ENCODE measurements around the gene KANSL1L.
"Not testable (repeated sequence)": the region's sequence is repeated elsewhere in the genome, so short reads cannot be mapped to it uniquely, and the experiment has no call there.

KANSL1L gene

GRCh38 chr2:210188190-210188589 is 17.0 kb upstream of the KANSL1L start:
- DNase-seq (ENCODE audit: low spot score): no peak
- no peak for TF ChIP-seq CTCF (IDR thresholded peaks at IDR 0.05; ENCODE audit: extremely low read depth, missing control alignments)

DNA sequence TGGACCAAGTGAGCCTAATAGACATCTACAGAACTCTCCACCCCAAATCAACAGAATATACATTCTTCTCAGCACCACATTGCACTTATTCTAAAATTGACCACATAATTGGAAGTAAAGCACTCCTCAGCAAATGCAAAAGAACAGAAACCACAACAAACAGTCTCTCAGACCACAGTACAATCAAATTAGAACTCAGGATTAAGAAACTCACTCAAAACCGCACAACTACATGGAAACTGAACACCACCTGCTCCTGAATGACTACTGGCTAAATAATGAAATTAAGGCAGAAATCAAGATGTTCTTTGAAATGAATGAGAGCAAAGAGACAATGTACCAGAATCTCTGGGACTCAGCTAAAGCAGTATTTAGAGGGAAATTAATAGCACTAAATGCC is 12.7 kb upstream of the KANSL1L start:
- DNase-seq (ENCODE audit: low spot score): not testable (repeated sequence)

DNA sequence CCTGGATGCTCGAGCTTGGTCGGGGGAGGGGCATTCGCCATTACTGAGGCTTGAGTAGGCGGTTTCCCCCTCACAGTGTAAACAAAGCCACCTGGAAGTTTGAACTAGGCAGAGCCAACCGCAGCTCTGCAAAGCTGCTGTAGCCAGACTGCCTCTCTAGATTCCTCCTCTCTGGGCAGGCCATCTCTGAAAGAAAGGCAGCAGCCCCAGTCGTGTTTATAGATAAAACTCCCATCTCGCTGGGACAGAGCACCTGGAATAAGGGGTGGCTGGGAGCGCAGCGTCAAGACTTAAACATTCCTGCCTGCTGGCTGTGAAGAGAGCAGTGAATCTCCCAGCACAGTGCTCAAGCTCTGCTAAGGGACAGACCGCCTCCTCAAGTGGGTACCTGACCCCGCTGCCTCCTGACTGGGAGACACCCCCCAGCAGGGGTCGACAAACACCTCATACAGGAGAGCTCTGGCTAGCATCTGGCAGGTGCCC is 10.4 kb upstream of the KANSL1L start:
- not testable (repeated sequence) for DNase-seq (ENCODE audit: low spot score)

DNA sequence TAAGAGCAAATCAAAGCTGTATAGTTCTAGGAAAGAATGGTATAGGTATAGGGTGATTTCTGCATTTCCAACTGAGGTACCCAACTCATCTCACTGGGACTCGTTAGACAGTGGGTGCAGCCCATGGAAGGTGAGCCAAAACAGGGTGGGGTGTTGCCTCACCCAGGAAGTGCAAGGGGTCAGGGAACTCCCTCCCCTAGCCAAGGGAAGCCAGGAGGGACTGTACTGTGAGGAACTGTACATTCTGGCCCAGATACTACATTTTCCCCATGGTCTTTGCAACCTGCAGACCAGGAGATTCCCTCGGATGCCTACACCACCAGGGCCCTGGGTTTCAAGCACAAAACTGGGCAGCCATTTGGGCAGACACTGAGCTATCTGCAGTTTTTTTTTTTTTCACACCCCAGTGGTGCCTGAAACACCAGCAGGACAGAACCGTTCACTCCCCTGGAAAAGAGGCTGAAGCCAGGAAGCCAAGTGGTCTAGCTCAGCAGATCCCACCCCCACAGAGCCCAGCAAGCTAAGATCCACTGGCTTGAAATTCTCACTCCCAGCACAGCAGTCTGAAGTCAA is 9.9 kb upstream of the KANSL1L start:
- not testable (repeated sequence) for DNase-seq (ENCODE audit: low spot score)

DNA sequence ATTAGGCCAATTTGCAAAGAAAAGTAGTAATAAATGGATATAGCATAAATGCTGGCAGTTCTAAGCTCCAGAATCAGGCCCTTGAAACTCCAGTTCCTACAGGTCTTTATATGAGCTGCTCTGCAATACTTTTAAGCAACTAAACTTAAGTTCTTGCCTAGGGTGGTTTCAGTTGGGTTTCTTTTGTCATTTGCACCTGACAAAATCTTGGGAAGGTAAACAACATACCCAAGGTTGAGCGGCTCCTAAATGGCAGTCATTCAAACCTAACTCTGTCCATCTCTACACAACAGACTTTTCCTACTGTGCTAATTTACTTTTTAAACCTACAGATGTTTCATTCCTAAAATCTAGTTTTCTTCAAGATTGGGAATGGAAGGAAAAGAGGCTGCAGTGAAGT is 9.3 kb upstream of the KANSL1L start:
- no peak for DNase-seq (ENCODE audit: low spot score)

GRCh38 chr2:210179351-210179990 is 8.3 kb upstream of the KANSL1L start:
- no peak for TF ChIP-seq CTCF (IDR thresholded peaks at IDR 0.05; ENCODE audit: extremely low read depth, missing control alignments)
- no peak for DNase-seq (ENCODE audit: low spot score)

More for the DNA sequence above, 9.3 kb upstream of the KANSL1L start:
- no peak for TF ChIP-seq CTCF (IDR thresholded peaks at IDR 0.05; ENCODE audit: extremely low read depth, missing control alignments)

- DNase-seq (ENCODE audit: low spot score): no peak
- TF ChIP-seq CTCF (IDR thresholded peaks at IDR 0.05; ENCODE audit: extremely low read depth, missing control alignments): no peak
These were observed 6.6 kb upstream of the KANSL1L start for GRCh38 chr2:210177769-210178168.

- DNase-seq (ENCODE audit: low spot score): not testable (repeated sequence)
These were observed 5.9 kb upstream of the KANSL1L start for GRCh38 chr2:210177115-210177514.

DNA sequence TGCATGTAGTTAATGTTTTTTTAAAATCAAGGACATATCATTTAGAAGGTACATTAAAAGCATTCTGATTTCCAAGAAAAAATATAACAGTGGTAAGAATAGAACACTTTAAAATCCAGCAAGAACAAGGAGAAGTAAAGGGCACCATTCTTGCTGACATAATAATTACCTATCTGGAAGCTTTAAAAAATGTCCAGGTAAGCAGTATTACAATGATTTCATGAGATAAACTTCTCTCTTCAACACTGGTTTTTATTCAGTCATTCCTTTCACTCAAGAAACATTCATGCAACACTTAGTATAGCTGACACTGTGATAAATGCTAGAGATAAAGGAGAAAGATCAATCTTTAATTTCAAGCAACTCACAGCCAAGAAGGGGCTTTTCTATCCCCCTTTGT is 2.9 kb upstream of the KANSL1L start:
- TF ChIP-seq CTCF (IDR thresholded peaks at IDR 0.05; ENCODE audit: extremely low read depth, missing control alignments): no peak
- no peak for DNase-seq (ENCODE audit: low spot score)

DNA sequence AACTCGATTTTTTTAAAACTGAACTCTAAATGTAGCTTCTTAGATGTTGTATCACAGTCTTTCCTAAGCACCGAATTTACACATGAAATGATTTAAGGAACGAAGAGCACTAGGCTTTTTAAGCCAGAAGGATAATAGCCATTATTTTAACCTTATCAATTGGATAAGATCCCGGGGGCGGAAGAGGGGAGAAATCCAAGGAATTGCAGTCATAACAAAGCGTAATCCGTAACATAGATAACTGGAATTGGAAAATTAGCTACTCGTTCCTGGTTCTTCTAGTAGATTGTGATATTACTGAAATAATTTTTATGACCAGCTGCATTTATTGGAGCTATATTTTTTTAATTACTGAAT is 988 bp upstream of the KANSL1L start:
- TF ChIP-seq CTCF (IDR thresholded peaks at IDR 0.05; ENCODE audit: extremely low read depth, missing control alignments): no peak
- no peak for DNase-seq (ENCODE audit: low spot score)
